Retinal pigment epithelial cell (primary cell): ENCODE measurements around the gene NUDT22.
A peak's percentile ranks its signal among the peaks of the same experiment; 100 is the strongest.

Experiments
- DNase-seq: peaks from one replicate; pipeline ENCODE4 v3.0.0-alpha.2; 2010; ENCODE audit warnings: low read depth
- H3K4me3 ChIP-seq: 2 replicates; pipeline ENCODE4 v1.5.1; 2011; ENCODE audit warnings: mild to moderate bottlenecking, low read length, control low read depth, moderate library complexity
- CTCF ChIP-seq: conservative IDR thresholded peaks from 2 replicates; pipeline ENCODE4 v1.5.1; 2011; ENCODE audit warnings: low read depth, low read length, control low read depth, inconsistent platforms

NUDT22 gene

DNA sequence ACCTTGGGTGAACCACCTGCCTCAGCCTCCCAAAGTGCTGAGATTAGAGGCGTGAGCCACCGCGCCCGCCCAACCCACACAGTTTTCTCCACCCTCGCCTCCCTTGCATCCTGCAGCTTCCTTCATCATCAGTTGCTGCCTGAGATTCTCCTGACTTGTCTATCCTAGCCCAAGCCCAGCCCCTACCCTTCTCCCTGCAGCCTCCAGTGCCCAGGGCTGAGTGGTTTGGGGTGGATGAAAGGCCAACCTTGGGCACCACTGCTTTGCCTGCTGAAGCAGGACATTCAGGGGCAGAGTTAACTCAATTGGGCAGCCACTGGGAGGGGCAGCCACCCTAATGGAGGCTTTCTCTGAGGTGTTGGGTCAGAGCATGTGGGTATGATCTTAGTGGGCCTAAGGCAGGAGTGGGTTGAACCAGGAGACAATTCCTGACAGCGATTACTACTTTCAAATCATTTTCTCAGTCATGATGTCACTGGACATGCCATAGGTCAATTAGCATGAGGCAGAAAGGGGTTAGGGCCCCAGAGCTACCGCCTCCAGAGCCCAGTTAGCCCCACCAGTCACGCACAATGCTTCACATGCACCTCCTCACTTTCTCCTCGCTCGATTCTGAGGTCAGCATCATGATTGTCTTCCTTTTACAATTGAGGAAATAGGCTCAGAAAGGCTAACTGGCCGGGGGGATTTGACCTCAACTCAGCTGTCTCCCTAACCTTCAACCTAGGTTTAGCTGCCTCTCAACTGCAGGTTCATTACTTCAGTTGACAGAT is 13.8 kb downstream of the NUDT22 start:
- peak overlapping the region; percentile 65 for H3K4me3 ChIP-seq
- DNase-seq = no peak
- TF ChIP-seq CTCF = no peak

DNA sequence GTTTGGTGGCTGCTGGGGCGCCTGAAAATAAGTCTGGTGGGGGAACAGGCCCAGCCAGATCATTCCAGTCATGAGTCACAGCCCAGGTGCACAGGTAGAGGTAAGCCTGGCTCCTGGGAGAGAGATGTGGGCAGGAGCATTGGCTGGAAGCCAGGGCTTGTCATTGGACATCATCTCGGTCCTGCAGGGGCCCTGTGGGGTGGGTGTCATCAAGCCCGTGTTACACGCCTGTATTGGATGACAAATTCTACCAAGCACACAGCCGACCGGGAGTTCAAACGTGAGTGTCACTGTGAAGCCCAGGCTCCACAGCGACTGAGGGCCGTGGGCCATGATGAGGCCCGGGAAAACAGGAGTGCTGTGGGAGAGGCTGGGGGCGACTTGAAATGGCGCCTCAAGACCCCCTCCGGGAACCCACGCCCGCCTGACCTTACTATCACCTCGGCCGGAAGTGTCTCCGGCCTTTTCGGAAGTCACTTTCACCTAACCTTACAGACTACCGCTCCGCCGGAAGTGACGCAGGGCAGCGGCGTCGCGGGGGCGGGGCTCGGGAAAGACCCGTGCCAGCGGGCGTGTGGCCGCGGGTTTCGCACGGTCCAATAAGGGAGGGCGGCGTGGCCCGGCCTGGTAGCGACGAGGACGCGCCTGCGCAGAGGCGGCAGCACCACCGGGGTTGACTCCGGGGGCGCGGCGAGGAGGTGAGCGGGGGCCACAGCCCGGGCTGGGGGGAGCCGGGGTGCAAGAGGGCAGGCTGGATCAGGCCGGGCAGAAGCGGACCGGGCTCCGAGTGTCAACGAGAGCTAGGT is 14.6 kb downstream of the NUDT22 start, which contains the start of gene FKBP2:
TSS of gene FKBP2 (plus strand) at position 661 of the 806 bp plus-strand sequence. CDS start 1,293 bp downstream, outside the sequence.
- H3K4me3 ChIP-seq = peak within 1 kb of the TSS; percentile 82
- no peak for TF ChIP-seq CTCF
- DNase-seq = peak; percentile 85

GRCh38 chr11:64241241-64241490 is 15.1 kb downstream of the NUDT22 start:
- peak overlapping the region; percentile 82 for H3K4me3 ChIP-seq
- no peak for TF ChIP-seq CTCF
- no peak for DNase-seq

DNA sequence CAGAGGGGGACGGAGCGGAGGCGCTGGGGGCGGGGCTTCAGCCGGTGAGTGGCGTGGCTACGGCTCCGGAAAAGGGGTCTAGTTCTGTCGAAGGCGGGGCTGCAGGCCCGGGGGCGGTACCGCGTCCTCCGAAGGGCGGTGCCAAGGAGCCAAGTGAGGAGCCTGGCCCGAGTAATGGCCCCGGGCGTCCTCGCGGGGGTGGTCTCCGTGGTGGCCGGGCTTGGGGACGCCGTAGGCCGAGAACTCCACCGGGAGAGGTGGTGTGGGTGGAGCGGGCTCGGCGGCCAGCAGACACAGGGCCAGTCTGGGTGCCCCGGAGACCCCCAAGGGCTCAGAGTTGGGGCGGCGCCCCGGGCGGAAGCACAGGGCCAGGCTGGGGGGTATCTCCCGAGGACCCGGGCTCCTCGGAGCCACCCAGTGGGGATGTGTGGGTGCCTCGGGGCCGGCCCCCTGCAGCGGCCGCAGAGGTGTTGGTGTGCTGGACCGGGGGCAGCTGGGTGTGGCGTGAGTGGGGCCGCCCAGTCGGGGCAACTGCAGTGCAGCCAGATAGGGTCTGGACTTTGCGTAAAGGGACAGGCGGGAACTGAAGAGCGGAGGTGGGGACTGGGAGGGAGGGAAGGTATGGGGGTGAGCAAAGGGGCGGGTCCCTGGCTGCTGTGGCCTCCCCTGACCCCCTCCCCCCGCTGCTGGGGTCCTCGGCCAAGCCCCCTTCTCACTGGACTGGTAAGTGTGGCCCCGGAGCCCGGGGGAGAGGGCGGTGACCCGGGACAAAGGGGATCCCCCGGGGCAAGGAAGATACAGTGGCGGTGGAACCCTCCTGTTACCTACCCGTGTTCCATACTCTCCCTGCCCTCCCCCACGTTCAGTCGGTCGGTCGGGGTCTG is 15.7 kb downstream of the NUDT22 start:
- no peak for TF ChIP-seq CTCF
- peak overlapping the region; percentile 82 for H3K4me3 ChIP-seq
- peak; percentile 92 for DNase-seq

DNA sequence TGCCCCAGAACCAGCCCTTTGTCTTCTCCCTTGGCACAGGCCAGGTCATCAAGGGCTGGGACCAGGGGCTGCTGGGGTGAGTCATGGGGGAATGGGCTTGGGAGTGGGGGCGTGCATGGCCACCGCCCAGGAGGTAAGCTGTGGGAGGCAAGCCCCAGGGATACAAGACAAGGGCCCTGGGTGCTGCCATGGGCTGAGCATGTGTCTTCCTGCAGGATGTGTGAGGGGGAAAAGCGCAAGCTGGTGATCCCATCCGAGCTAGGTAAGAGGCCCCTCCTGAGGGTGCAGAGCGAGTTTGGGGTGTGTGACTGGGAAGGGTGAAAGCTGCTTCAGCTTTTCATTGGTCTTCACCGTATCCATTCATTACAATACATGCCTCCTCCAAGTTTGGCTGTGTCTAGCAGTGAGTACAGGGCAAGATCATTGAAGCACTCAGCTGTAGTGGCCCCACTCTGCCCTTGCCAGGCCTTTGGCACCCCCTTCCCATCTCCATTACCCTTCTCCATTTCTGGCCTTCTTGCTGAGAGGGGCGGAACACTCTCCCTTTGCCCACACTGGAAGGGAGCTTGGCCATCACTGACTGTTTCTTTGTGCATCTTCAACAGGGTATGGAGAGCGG is 17.3 kb downstream of the NUDT22 start:
- no peak for DNase-seq
- no peak overlapping the region for H3K4me3 ChIP-seq
- TF ChIP-seq CTCF = no peak

- no peak for DNase-seq
- no peak for TF ChIP-seq CTCF
- H3K4me3 ChIP-seq = no peak overlapping the region
These were observed 18.0 kb downstream of the NUDT22 start for GRCh38 chr11:64244107-64244506.
